Medulla oblongata (tissue), 1 donor: Measurements from ENCODE around the gene CIT.

Source experiments
- DNase-seq: peaks from one replicate; pipeline ENCODE4 v3.0.0-alpha.2; 2015; ENCODE audit errors: extremely low spot score

CIT gene

DNA sequence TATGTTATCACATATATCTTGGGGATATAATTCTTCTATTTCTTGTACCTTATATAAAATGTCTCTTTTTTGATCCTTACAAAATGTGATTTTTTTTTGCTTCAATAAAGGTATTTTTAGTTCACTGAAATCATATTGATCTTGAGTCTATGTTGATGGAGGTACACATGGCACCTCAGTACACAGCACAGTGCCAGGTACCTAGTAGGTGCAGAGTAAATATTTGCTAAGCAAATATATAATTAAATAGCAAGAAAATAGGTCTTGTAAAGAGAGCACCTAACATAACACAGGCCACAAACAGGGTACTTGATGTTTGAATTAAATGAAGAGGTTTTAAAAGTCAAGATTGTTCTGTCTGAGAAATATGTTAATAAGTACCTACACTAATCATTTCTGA lies 69.7 kb downstream of the CIT start:
- DNase-seq: no peak

DNA sequence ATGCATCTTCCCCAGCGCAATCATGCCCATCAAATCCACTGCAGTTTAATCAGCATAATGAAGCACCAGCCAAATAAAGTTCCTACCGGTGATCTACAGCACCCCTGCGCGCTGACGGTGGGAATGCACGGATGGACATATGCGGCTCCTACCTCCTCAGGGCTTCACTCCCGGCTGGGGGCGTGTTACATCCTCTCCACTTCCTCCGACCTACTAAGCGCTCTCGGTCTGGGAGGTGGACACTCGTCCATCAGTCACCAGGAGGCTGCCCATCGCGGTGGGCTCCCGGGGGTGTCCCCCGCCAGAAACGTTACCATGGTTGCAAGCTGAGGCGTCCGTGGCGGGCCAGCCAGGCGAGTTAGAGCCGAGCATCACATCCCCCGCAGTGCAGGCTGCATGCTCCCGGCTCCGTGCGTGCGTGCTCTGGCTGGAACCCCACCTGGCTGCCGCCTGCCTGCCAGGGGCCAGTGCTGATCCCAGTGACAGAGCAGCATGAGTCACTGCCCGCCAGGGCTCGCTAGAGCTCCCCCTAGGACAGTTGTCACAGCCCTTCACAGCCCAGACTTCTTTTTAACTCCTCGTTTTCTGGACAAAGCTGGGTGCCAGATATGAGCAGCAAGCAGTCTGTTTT lies 73.0 kb downstream of the CIT start:
- peak; percentile 88 for DNase-seq

DNA sequence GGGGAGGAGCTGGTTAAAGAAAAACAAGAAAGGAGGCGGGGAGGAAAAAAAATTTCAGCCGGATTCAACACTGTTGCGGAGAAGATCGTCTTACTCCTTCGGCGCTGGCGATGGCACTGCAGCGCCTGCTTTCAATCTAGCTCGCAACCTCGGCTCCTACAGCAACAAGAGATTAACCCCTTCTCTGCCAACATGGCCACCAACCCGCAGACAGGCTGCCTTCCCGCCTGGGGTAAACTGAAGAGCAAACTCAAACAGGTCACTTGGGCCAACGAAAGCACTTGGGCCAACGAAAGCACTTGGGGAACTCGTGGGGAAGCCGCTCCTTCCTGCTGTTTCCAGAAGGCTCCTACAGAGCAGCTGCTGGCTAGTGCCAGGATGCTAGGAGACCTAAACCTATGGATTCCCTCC lies 73.7 kb downstream of the CIT start:
- peak; percentile 58 for DNase-seq

DNA sequence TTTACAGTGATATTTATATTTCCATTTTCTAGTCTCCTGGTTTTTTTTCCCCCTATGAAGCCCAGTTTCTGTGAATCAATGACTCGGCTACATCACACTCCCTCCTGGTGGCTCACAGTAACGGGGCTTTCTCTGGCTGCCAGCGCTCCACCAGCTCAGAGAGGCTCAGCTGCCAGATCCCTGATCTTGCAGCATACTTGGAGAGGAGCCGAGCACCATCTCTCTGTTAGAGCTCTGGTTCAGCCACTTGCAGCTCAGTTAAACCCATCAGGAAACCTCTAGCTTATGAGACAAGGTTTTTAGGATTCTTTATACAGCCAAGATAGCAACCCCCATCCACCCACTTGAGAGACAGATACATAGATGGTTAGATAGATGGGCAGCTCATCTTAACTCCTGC lies 74.6 kb downstream of the CIT start:
- peak; percentile 68 for DNase-seq

DNA sequence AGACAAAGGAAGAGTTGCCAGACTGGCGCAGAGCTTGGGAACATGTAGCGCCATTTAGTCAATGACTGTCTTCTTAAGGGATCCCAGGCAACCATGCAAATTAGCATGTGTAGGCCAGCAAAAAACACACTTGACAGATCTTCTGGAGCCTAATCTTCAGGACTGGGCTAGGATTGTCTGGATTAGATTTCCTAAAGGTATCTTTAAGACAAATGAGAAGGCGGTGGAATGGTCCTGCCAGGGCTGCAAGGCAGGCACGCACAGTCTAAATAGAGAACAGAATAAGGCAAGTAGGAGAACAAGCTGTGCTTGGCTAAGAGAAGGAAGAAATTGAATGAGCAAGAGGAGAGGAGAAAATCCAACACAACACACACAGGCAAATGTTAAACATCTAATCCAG lies 80.0 kb downstream of the CIT start:
- peak; percentile 10 for DNase-seq

DNA sequence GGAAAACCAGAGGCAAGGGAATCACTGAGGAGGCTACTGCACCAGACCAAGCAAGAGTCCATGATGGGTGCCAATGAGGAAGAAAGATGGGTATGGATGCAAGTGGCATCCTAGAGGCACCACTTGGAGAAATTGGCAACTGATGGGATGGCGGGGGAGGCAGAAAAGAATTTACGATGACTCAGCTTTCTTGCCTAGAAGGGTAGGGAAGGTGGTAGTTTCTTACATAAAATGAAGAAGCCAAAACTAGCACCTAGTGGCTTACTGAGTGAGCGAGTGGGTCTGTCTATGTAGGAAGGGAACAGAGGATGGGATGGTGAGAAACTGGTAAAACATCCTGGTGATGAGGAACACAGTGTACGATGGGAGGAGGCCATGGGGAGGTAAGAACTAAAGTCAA lies 80.8 kb downstream of the CIT start:
- DNase-seq: no peak

DNA sequence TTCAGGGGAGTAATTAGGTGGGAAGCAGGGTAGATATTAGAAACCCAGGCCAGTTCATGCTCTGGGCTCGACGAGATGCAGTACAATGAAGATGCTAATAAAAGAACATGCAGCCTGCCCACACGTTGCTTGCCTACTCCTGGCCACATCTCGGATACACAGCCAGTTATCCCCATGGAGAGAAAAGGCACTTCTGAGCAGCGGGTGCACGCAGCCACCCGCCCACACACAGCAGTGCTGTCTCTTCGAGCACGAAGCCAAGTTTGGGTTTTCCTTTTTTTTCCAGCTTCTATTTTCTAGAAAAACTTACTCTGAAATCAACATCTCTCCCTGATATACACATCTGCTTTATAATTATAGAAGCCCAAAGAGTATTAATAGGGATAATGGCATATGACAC lies 85.7 kb downstream of the CIT start:
- no peak for DNase-seq

DNA sequence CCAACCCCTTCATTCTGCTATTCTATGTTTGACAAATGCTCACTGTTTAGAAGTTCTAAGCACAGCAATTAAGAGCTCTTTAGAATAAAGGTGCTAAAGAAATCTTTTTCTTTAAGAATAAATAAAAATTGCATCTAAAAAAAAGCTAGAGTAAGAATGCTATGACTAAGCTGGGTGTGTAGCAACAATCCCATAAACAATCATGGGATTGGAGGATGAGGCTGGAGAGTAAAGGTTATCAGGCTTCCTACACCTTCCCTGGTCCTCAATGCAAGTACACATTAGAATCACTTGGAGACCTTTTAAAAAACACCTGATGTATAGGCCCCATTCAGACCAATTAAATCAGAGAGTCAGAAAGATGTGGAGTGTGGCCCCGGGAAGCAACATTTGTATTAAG lies 88.3 kb downstream of the CIT start:
- no peak for DNase-seq

DNA sequence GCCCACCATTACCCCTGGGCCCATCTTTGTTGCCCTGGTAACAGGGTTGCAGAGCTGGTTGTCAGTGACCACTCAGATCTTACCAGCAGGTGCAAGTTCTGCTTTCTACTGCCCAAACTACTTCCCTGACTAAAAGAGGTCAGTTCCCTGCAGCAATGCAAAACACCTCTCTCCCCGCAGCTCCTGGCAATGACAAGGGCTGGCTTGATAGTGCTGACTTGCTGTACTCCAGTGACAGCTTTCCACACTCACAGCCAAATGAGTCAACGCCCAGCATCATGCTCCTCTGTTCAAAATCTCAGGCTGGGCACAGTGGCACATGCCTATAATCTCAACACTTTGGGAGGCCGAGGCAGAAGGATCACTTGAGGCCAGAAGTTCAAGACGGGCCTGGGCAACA lies 90.6 kb downstream of the CIT start:
- no peak for DNase-seq

DNA sequence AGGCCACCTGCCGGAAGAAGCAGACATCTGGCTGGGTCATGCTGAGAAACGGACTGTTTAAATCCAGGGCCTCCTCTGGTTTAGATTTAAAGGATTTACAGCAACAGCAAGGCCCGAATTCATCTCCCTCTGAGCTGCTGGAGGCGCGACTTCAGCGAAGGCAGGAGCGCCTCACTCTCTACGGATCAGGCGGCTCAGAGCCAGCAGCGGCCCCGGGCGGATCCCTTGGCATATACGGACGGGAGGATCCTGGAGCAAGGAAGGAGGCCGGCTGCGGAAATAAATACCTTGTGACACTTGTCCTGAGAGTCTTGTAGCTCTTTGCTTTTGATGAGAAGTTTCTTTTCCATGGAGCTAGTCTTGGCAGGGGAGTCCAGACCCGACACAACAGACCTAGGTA lies 92.4 kb downstream of the CIT start:
- DNase-seq: no peak

DNA sequence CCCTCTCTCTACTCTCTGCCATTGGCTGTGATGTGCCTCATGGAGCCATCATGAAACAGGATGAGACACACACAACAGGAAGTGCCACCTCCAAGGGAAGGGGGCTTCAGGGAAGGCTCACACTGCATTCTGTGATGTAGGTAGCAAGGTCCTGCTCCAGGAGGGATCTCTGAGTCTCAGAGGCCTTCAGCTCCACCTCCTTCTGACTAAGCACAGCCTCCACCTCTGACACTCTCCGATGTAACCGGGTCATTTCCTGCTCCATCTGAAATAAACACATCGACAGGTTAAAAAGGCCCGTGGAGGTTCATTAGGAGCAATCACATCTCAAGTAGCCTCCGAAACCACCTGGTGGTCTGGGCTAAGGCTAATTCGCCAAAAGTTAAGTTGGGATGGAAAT lies 93.3 kb downstream of the CIT start:
- no peak for DNase-seq

DNA sequence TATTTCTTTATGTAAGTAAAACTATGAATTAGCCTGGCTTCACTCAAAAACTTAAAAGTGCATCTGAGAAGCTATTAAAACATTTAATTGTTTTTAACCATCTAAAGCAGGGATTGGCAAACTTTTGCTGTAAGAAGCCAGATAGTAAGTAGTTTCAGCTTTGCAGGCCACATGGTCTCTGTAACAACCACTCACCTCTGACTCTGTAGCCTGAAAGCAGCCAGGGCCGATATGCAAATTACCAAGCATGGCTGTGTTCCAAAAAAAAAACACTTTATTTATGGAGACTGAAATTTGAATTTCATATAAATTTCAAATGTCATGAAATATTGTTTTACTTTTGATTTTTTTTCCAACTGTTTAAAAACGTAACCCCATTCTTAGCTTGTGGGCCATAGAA lies 95.3 kb downstream of the CIT start:
- no peak for DNase-seq

DNA sequence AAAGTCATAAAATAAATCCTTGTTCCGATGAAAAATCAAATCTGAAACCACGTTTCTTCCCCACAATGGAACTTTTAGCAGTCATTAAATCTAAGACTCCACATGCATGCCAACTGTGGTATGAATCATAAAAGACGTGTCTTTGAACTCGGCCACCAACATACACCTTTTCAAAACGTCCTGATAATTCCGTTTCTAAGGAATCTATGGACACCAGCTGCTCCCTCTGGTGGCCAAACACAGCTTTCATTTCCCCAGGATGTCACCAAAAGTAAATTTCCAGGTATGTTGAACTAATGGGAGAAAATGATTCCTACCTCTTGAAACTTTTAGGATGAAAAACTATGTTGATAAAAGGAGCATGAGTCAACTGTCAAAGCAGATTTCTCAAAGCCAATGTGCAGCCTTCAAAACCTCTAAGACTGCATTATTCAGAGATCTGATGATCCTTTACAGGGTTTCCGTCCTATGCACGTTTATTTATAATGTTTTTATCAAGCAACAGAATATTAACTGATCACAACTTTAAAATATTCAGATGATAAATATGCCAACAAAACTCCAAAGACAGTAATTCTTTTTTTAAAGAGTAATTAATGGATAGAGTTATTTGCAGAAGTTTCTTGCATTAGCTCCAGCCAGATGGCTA lies 96.2 kb downstream of the CIT start:
- DNase-seq: peak; percentile 64

DNA sequence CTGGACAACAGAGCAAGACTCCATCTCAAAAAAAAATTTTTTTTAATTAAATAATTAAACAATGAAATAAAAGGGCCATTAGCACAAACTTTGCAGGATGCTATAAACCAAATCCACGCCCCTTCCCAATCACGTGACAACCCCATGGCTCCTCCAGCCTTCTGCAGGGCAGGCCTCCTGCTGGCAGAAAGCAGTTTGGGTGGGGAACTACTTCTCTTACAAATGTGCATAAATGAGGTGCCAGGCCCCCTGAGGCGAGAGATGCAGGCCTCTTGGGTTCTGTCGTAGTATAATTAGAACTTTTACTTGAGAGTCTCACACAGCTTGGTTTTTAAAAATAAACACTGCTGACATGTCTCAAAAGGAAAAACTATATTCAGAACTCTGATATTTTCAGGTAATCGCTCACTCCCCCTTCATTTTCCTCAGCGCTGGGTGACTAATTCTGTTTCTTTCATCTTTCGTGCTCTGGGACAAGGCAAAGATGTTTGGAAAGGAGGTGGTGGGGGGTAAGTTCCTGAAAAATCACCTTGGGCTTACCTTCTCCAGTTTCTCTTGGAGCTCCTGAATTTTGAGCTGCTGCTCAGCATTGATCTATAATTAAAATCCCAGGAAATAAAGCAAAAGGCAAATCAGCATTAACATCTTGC lies 101.7 kb downstream of the CIT start:
- no peak for DNase-seq

DNA sequence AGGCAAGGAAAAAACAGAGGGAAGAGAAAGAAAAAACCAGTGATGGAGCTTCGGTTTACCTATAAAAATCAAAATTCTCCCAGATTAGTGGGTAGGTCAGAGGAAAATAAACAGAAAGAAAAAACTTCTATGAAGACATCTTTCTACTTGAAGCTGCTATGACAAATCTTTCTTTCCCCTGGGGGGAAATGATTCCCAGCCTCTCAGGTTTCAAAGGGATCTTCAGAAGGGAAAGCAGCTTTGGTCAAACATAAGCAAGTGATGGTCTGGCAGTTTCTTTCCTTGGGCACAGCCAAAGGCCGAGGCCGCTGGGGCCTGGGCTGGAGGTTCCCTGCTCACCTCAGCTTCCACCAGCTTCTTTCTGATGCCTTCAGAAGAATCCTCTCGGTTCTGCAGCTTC lies 104.7 kb downstream of the CIT start:
- DNase-seq: no peak

DNA sequence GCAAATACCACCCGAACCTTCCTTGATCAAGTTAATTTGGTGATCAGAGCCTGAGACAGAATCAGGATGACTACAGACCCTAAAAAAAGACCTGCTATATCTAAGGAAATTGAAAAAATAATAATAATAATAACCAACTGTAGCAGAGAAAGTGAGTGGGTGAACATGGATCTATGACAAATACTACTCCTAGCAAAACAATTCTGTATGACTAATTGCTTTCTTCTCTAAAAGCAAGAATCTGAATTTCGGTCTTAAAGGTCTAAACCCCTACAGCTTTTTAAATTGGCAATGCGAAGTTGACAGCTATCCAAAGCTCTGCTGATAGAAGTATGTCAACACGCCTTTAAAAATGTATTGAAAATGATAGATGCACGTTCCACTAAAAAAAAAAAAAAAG lies 107.0 kb downstream of the CIT start:
- no peak for DNase-seq

DNA sequence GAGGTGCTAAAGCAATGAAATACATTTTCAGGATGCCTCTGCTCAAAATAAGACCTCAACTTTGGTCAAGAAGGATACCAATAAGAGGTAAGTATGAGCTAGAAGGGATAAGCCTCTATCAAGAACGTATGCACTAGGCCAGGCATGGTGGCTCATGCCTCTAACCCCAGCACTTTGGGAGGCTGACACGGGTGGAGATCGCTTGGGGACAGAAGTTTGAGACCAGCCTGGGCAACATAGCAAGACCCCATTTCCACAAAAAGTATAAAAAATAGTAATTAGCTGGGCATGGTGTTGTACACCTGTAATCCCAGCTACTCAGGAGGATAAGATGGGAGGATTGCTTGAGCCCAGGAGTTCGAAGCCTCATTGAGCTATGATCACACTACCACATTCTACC lies 114.5 kb downstream of the CIT start:
- DNase-seq: no peak

DNA sequence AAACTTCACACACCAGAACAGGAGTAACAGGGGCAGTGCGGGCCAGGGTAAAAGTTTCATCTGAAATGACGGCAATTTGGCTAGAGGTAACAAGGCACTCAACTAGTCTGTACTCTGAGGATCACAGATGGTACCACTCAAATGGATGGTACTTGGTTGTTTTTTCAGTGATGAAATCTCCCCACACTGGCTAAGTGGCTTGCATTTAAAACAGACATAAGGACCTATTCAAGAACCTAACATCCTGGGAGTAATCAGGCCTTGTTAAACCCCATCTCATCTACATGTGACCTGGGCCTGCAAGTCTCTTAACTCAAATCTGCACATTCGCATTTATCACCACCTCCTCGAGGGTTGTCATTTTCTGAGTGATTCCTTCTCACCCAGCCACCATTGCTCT lies 118.4 kb downstream of the CIT start:
- no peak for DNase-seq

DNA sequence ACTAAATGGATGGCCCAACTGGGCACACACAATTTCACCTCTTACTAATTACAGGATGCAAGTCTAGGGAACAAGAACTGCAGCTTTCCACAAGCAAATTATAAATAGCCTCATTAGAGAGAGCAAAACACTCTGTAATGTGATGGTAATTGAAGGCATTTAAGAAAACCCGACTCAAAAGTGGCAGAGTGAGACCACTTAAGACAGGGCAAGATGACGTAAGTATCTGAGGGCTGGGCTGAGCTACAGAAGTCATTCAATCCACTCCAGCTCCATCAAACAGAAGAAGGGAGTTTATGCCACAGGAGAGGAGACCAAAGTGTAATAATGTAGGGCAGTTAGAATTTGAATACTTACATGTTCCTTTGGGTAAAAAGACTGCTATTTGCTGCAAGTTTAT lies 118.9 kb downstream of the CIT start:
- DNase-seq: no peak

DNA sequence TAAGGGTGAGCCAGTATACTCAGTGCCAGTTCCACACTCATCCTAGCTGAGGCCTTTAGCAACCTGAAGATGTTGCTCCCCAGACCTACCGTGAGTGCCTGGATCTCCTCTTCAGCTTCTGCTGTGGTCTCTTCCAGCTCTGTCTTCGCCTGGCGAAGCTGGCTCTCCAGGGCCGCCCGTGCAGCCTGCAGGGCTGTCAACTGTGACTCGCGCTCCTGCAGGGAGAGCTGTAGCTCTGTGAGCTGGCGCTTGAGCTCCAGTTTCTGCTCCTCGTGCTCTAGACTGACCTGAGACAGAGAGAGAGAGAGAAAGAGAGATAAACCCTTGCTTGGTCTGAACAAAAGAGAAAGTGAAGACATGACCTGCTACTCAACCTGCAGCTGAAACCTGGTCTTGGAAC lies 125.2 kb downstream of the CIT start:
- no peak for DNase-seq

DNA sequence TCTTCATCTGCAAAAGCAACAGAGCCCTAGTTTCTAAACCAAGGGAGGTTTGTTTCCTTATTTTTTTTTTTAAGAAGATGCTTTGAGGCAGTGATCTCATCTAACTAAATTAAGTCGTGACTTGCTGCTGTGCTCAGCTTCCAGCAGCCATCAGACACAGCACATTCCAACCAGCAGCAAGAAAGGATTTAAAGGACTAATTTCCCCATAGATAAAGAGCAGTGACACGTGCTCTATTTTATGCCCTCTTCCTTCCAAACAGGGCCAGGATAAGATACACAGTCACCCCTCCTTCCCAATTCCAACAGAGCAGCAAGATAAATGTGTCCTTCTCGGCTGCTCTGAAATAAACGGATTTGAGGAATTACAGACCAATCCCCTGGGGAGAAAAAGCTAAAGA lies 127.5 kb downstream of the CIT start:
- DNase-seq: no peak

DNA sequence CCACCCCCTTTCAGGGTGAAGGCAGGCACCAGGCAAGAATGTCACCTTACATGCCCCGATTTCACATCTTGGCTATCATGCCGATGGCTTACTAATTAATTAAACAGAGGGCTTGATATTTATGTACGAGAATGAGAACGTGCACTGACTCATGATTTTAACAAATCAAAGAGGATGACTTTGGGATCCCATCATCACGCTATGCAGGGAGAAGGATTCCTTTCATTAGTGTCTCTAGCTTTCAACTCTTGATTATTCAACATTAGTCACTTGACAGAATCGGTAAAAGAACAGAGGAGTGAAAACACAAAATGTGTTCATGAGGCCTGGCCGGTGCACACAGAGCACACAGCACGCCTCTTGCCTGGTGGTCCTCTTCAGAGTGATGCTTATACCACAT lies 128.6 kb downstream of the CIT start:
- DNase-seq: peak; percentile 27

DNA sequence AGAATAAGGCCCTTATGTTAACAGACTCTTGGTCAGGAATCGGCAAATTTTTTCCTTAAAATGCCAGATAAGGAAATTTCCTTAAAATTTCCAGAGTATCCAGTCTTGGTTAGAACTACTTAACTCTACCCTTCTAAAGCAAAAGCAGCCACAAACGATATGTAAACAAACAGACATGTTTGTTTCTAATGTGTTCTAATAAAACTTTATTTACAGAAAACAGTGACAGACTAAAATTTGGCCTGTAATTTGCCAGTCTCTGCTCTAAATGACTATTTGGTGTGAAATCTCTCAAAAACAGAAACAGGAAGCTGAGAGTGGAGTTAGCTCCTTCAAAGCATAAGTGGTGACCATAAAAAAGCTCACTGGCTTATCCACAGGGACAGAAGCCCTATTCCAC lies 131.0 kb downstream of the CIT start:
- no peak for DNase-seq
